ENCODE results near the gene MAST1.
"Not testable (repeated sequence)": the region's sequence is repeated elsewhere in the genome, so short reads cannot be mapped to it uniquely, and the experiment has no call there.

The MAST1 gene

DNA sequence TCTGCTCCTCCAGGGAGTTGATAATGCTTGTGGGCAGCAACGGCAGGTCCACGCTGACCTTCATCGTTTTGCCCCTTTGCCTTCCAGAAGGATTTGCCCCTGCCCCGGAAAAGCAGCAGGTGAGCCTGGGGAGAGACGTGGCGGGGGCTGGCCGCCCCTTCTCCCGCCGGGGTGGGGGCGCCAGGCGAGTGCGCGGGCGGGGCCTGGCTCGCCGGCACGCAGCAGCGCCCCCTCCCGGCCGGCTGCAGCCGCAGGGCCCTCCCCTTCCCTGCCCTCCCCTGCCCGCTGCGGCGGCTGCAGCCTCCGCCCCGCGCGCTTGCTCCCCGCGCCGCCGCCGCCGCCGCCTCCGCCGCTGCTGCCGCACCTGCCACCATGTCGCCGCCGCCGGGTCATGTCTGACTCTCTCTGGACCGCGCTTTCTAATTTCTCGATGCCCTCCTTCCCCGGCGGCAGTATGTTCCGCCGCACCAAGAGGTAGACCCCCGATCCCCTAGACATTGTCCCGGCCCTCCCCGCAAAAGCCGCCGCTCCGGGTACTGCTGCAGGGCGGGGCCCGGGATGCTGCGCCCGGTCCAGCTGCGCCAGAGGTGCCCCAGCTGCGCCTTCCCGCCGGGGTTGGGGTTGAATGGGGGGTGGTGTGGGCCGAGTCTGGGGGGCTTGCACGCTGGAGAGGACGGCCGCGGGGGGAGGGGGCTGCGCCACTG lies at the start of gene MAST1:
TSS of gene MAST1 (plus strand) at position 334 of the 704 bp plus-strand sequence. CDS start at position 392, 58 bp downstream.
- DNase-seq (ENCODE audit: low spot score) = peak; percentile 86

- DNase-seq (ENCODE audit: low spot score) = no peak
Observed at GRCh38 chr19:12788682-12789097, 49.6 kb upstream of the MAST1 start.

- DNase-seq (ENCODE audit: low spot score) = no peak
Observed at GRCh38 chr19:12789098-12789903, 49.0 kb upstream of the MAST1 start.

DNA sequence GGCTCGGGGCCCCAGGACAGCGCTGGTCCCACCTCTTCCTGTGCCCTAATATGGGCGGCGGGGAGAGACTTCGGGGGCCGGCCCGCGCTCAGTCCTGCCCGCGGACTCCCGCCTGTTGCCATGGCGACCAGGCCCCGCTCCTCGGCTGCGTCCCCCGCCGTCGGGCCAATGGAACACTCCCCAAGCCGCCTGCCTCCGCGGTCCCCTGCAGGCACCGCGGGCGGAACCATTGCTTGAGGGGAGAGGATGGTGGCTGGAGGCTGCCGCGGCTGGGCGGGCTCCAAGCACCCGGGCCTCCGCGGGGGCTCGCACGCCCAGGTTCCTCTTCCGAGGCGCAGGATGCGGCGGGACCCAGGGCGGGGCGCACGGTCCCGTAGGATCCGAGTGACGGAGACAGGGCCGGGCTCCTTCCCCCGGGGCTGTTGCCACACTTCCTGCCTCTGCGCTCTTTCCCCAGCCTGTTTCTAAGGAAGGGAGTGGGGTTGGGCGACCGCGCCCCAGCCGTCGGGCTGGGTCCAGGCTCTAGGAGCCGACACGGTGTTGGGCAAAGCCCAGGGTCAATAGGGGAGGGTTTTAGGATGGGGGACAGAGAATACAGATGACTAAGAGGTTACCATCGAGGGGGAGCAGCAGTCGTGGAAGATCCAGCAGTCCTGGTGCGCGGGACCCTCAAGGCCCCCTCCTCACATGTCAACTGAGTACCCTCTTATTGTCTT lies 48.3 kb upstream of the MAST1 start:
- peak; percentile 95 for DNase-seq (ENCODE audit: low spot score)

- no peak for DNase-seq (ENCODE audit: low spot score)
Observed at GRCh38 chr19:12790628-12791344, 47.5 kb upstream of the MAST1 start.

DNA sequence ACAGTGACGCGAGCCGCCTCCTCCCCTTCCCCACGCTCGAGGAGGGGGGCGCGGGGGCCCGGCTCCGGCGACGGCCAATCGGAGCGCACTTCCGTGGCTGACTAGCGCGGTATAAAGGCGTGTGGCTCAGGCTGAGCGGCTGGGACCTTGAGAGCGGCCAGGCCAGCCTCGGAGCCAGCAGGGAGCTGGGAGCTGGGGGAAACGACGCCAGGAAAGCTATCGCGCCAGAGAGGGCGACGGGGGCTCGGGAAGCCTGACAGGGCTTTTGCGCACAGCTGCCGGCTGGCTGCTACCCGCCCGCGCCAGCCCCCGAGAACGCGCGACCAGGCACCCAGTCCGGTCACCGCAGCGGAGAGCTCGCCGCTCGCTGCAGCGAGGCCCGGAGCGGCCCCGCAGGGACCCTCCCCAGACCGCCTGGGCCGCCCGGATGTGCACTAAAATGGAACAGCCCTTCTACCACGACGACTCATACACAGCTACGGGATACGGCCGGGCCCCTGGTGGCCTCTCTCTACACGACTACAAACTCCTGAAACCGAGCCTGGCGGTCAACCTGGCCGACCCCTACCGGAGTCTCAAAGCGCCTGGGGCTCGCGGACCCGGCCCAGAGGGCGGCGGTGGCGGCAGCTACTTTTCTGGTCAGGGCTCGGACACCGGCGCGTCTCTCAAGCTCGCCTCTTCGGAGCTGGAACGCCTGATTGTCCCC lies 46.8 kb upstream of the MAST1 start, which contains the start of gene JUNB:
TSS of gene JUNB (plus strand) at position 142 of the 706 bp plus-strand sequence. CDS start at position 428, 286 bp downstream.
- DNase-seq (ENCODE audit: low spot score) = peak; percentile 93

GRCh38 chr19:12792051-12792852 lies 46.1 kb upstream of the MAST1 start:
- no peak for DNase-seq (ENCODE audit: low spot score)

- no peak for DNase-seq (ENCODE audit: low spot score)
Observed at GRCh38 chr19:12792853-12793289, 45.4 kb upstream of the MAST1 start.

- DNase-seq (ENCODE audit: low spot score) = peak; percentile 94
Observed at GRCh38 chr19:12793290-12794195, 44.8 kb upstream of the MAST1 start.

DNA sequence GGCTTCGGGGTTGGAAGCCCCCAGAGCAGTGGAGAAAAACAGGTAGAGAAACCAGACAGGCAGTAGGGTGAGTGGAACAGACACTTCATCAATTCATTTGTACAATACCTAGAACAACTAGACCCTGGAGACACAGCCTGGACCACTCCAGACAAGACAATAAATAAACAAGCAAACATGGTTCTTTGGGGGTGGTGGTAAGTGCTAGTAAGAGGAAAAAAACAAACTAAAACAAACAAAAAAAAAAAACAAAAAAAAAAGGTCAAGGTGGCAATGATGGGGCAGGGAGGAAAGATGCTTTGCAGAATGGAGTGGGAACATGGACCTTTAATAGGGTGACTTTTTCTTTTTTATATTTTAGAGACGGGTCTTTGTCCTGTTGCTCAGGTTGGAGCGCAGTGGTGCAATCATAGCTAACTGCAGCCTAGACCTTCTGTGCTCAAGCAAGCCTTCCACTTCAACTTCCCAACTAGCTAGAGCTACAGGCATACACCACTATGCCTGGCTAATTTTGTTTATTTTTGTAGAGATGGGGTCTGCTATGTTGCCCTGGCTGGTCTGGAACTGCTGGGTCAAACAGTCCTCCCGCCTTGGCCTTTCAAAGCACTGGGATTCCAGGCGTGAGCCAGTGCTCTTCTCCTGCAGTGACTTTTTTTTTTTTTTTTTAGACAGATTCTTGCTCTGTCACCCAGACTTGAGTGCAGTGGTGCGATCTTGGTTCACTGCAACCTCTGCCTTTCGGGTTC lies 43.9 kb upstream of the MAST1 start:
- DNase-seq (ENCODE audit: low spot score) = no peak

- no peak for DNase-seq (ENCODE audit: low spot score)
Observed at GRCh38 chr19:12794971-12795381, 43.3 kb upstream of the MAST1 start.

DNA sequence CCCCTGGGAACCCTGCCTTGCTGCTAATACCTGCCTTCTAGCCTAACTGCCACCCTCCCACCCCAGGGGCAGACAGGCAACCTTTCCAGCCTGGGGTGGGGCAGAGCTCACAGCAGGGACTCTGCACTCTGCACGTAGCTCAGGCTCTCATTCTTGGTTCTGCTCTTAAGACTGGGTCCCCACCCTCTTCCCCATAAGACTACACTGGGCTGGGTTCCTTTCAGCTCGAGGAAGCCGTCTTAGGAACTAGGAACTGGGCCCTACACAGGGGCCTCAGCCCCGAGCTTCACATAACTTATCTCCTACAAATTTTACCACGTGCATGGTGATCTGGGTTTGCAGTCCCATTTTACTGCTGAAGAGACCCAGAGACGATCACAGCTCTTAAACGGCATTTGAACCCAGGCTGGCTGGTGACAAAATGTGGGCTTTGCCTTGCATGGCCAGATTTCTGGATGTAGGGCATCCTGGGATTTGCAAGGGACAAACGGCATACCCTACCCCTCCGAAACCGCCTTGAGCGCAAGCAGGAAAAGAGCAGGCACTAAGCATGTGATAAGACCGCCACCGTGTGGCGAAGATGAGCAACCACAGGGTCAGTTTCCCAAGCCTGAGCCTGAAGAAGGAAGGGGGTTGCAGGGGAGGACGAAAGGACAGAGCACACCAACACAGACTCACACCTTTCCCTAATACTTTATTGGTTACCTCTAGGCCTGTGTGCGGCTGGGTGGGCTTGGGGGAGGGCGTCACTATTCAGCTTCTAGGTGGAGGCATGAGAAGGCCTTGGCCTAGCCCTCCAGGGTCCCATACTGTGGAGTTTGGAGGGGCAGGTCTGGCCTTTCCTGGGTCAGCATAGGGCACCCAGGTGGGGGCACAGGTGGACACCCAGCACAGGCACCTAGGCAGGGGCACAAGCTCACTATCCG lies 41.9 kb upstream of the MAST1 start:
- DNase-seq (ENCODE audit: low spot score) = peak; percentile 59

GRCh38 chr19:12797141-12797587 lies 41.2 kb upstream of the MAST1 start:
- DNase-seq (ENCODE audit: low spot score) = no peak

GRCh38 chr19:12797607-12798006 lies 40.7 kb upstream of the MAST1 start:
- DNase-seq (ENCODE audit: low spot score) = not testable (repeated sequence)

- no peak for DNase-seq (ENCODE audit: low spot score)
Observed at GRCh38 chr19:12799742-12800465, 38.4 kb upstream of the MAST1 start.

- no peak for DNase-seq (ENCODE audit: low spot score)
Observed at GRCh38 chr19:12800466-12800770, 37.9 kb upstream of the MAST1 start.
